ENCODE measurements around the gene PMP22. TPM values are rescaled to one million over a fixed set of nuclear protein-coding genes. Genes with fewer than 3 reads are reported as not detected.

Gene PMP22
- total RNA-seq, 5 donors from 2014 or later (not counting 1 experiment from before 2014, with no cell fraction given) = 0.20 to 0.76 (median 0.44) TPM; not detected in 2

DNA sequence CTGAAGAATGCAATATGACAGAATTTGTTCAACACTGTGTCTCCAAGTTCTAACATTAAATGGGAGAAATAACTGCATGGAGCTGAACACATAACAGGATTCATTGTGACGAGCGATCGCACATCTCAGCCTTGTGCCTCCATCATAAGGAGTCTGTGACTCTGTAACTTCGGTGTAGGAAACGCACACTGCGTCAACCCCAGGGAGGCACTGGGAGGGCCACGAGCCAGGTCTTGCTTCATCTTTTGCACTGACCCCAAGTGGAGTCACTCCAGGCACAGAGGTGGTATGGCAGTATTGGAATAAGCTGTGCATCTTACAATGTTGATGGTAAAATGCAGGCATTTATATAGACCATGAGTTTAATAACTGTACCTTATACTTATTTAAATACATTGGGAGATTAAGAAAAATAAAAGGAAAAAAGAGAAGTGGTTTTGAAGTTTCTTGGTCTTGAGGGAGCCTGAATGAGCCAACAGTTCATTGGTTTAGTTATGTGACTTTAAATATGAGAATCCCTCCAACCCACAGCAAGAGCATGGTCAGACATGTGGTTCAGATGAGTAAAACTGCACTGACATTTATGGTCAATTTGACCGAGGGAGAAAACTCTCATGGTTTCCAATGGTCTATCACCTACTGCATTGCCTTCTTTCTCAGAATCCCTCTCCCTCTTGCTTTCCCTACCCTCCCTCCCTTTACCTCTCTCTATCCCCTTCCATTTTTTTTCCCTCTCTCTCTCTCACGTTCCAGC is 5.7 kb upstream of the PMP22 start:
- Histone ChIP-seq H3K4me3 (ENCODE audit: control insufficient read depth in 1 of 2, extremely low read depth in 1 of 2, low read length in 1 of 2) (no peak overlapping the region), H3K4me1 (ENCODE audit: control insufficient read depth in 1 of 2, extremely low read depth in 1 of 2, insufficient read depth in 2 of 2, low read length in 2 of 2) (no peaks in the 10 kb centered on the region), H3K27me3 (replicated peaks in 1 of 2; ENCODE audit: control insufficient read depth in 2 of 2, extremely low read depth in 1 of 2, insufficient read depth in 2 of 2, low read length in 1 of 2) (peaks cover 0 to 17% of the 10 kb centered on the region in 2 experiments), H3K27ac (ENCODE audit: low read length) (no peak overlapping the region), H3K9me3 (no peaks in the 10 kb centered on the region), H3K36me3 (ENCODE audit: control insufficient read depth in 2 of 2, extremely low read depth in 1 of 2, insufficient read depth in 1 of 2, low read length in 1 of 2) (no peaks in the 10 kb centered on the region)
- ATAC-seq (replicated peaks in 1 of 4) (no peak), DNase-seq (no peak)
- ChIA-PET CTCF (no interaction called here), POLR2A (no interaction called here)
- whole genome bisulfite sequencing (ENCODE audit: insufficient coverage) = 90% methylated on average over 5 of the region's 9 CpGs
- Mint-ChIP-seq H3K4me3 (no peak overlapping the region), H3K27me3 (peaks cover 15 to 26% of the 10 kb centered on the region in 2 donors), H3K27ac (no peak overlapping the region), H3K36me3 (no peaks in the 10 kb centered on the region), H3K4me1 (no peaks in the 10 kb centered on the region), H3K9me3 (peaks cover 0 to 8% (median 2%) of the 10 kb centered on the region in 3 donors)

DNA sequence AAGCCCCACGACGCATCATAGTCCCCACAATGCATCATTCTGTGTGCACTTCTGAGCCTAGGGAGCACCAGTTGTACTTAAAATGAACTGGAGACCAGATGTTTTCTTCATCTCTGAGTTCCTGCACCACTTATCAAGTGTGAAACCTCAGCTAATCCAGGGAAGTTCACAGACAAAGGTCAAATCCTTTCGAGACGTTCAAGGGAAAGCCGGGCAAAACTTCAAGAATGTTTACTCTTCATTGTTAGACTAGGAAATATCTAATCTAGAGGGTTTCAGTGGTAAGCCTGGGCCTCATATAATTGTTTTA is 4.6 kb upstream of the PMP22 start:
- H3K4me3 ChIP-seq (ENCODE audit: control insufficient read depth in 1 of 2, extremely low read depth in 1 of 2, low read length in 1 of 2) = no peak overlapping the region
- ChIA-PET POLR2A (no interaction called here), CTCF (no interaction called here)
- DNase-seq = no peak
- peaks cover 25 to 34% of the 10 kb centered on the region in 2 donors for H3K27me3 Mint-ChIP-seq
- H3K27me3 ChIP-seq (replicated peaks in 1 of 2; ENCODE audit: control insufficient read depth in 2 of 2, extremely low read depth in 1 of 2, insufficient read depth in 2 of 2, low read length in 1 of 2) = peaks cover 0 to 22% of the 10 kb centered on the region in 2 experiments
- WGBS (ENCODE audit: insufficient coverage) = 86% methylated on average over 2 of the region's 5 CpGs
- no peaks in the 10 kb centered on the region for H3K4me1 ChIP-seq (ENCODE audit: control insufficient read depth in 1 of 2, extremely low read depth in 1 of 2, insufficient read depth in 2 of 2, low read length in 2 of 2)
- no peaks in the 10 kb centered on the region for H3K9me3 ChIP-seq
- no peak overlapping the region for H3K27ac Mint-ChIP-seq
- no peak for ATAC-seq (replicated peaks in 1 of 4)
- H3K4me3 Mint-ChIP-seq = no peak overlapping the region
- H3K36me3 Mint-ChIP-seq = no peaks in the 10 kb centered on the region
- H3K9me3 Mint-ChIP-seq = peaks cover 0 to 6% (median 0%) of the 10 kb centered on the region in 3 donors
- no peak overlapping the region for H3K27ac ChIP-seq (ENCODE audit: low read length)
- no peaks in the 10 kb centered on the region for H3K36me3 ChIP-seq (ENCODE audit: control insufficient read depth in 2 of 2, extremely low read depth in 1 of 2, insufficient read depth in 1 of 2, low read length in 1 of 2)
- H3K4me1 Mint-ChIP-seq = no peaks in the 10 kb centered on the region

DNA sequence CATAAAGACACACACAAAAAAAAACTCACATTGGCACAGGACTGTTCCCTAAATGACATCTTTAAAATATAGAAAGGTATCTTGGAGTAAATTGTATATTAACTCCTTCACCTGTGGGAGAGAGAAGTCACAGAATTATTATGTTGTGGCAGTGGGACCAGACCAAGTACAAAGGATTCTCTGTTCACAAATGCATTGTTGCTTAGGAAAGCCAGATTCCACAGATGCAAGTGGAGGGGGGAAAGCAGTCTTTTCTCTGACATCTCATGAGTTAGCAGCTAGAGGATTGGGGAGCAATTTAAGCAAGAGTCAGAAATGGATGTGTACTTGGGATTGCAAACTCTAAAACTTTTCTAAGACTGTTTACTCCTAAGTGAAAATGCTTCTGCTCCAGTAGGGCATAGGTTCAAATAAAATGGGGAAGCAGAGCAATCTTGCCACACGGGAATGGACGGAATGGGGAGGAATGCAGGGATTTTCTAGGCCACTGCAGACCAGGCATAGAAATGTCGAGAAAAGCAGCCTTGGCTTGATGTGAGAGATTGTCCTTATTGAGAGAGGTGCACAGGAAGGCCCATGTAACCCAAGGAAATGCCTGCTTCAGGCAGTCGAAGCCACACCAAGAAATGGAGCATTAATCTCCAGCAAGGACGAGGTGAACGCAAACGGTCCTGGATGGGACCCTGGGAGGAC is 4.1 kb upstream of the PMP22 start:
- peaks cover 30 to 39% of the 10 kb centered on the region in 2 donors for H3K27me3 Mint-ChIP-seq
- H3K27ac Mint-ChIP-seq = no peak overlapping the region

DNA sequence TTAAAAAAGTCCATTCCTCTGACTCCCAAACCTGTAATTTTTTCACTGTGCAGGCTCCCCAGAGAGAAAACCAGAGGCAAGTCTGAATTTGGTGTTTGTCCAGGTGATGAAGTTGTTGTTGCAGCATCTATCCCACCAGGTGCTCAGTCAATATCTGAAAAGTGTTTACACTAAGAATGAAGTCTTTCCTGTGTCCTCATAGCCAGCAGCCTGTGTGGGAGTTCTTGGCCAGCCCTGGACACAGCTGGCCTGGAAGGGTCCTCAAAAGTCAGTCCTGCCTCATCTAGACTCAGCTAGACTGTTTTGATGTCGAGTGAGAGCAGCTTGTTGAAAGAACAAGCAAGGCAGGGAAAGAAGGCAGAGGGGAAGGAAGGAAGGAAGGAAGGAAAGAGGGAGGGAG is 3.3 kb upstream of the PMP22 start:
- Histone ChIP-seq H3K9me3 (no peaks in the 10 kb centered on the region), H3K27ac (ENCODE audit: low read length) (no peak overlapping the region), H3K4me3 (ENCODE audit: control insufficient read depth in 1 of 2, extremely low read depth in 1 of 2, low read length in 1 of 2) (no peak overlapping the region), H3K36me3 (ENCODE audit: control insufficient read depth in 2 of 2, extremely low read depth in 1 of 2, insufficient read depth in 1 of 2, low read length in 1 of 2) (no peaks in the 10 kb centered on the region), H3K27me3 (replicated peaks in 1 of 2; ENCODE audit: control insufficient read depth in 2 of 2, extremely low read depth in 1 of 2, insufficient read depth in 2 of 2, low read length in 1 of 2) (peaks cover 6 to 26% of the 10 kb centered on the region in 2 experiments), H3K4me1 (ENCODE audit: control insufficient read depth in 1 of 2, extremely low read depth in 1 of 2, insufficient read depth in 2 of 2, low read length in 2 of 2) (no peaks in the 10 kb centered on the region)
- ATAC-seq (replicated peaks in 1 of 4) (no peak), DNase-seq (no peak)
- Mint-ChIP-seq H3K4me1 (no peaks in the 10 kb centered on the region), H3K27ac (no peak overlapping the region), H3K36me3 (no peaks in the 10 kb centered on the region), H3K4me3 (no peak overlapping the region), H3K9me3 (no peaks in the 10 kb centered on the region), H3K27me3 (peaks cover 35 to 44% of the 10 kb centered on the region in 2 donors)
- 33% methylated on average over 1 of the region's 1 CpG for WGBS (ENCODE audit: insufficient coverage)
- POLR2A ChIA-PET = no interaction called here
- CTCF ChIA-PET = interaction anchor here in 1 of 2 donors (0.6 kb wide), 1 partner anchor 9 kb away, joined by 5 read pairs; no protein-coding TSS in a partner anchor

More for the DNA sequence above, 4.1 kb upstream of the PMP22 start:
- CTCF ChIA-PET = no interaction called here
- no peak overlapping the region for H3K27ac ChIP-seq (ENCODE audit: low read length)
- peaks cover 2 to 25% of the 10 kb centered on the region in 2 experiments for H3K27me3 ChIP-seq (replicated peaks in 1 of 2; ENCODE audit: control insufficient read depth in 2 of 2, extremely low read depth in 1 of 2, insufficient read depth in 2 of 2, low read length in 1 of 2)
- POLR2A ChIA-PET = no interaction called here
- Mint-ChIP-seq H3K4me1 (no peaks in the 10 kb centered on the region), H3K9me3 (peaks cover 0 to 4% (median 0%) of the 10 kb centered on the region in 3 donors), H3K4me3 (no peak overlapping the region), H3K36me3 (no peaks in the 10 kb centered on the region)
- ATAC-seq (replicated peaks in 1 of 4) (no peak), DNase-seq (no peak)
- WGBS (ENCODE audit: insufficient coverage) = 64% methylated on average over 7 of the region's 7 CpGs
- no peaks in the 10 kb centered on the region for H3K9me3 ChIP-seq
- no peaks in the 10 kb centered on the region for H3K36me3 ChIP-seq (ENCODE audit: control insufficient read depth in 2 of 2, extremely low read depth in 1 of 2, insufficient read depth in 1 of 2, low read length in 1 of 2)
- H3K4me1 ChIP-seq (ENCODE audit: control insufficient read depth in 1 of 2, extremely low read depth in 1 of 2, insufficient read depth in 2 of 2, low read length in 2 of 2) = no peaks in the 10 kb centered on the region
- H3K4me3 ChIP-seq (ENCODE audit: control insufficient read depth in 1 of 2, extremely low read depth in 1 of 2, low read length in 1 of 2) = no peak overlapping the region

DNA sequence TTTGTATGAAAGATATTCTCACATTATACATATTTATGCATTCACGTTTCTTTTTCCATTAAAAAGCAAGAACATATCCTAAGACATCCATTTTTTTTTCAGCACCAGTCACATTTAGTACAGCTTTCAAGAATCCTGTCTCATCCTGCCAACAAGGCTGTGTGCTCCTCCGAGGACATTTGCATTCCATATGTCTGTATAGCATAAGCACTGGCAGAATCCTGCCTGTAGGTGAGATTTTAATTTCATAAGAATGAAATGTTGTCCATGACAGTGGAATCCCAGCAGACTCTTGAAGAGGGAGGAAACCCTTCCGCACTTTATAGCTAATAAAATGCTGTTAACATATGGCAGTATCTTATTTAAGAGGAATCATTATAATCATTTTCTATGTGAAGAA is 2.9 kb upstream of the PMP22 start:
- peaks cover 39 to 45% of the 10 kb centered on the region in 2 donors for H3K27me3 Mint-ChIP-seq
- no peaks in the 10 kb centered on the region for H3K9me3 Mint-ChIP-seq
- POLR2A ChIA-PET = no interaction called here
- H3K4me1 Mint-ChIP-seq = no peaks in the 10 kb centered on the region
- peaks cover 6 to 30% of the 10 kb centered on the region in 2 experiments for H3K27me3 ChIP-seq (replicated peaks in 1 of 2; ENCODE audit: control insufficient read depth in 2 of 2, extremely low read depth in 1 of 2, insufficient read depth in 2 of 2, low read length in 1 of 2)
- no peak for DNase-seq
- H3K9me3 ChIP-seq = no peaks in the 10 kb centered on the region
- ATAC-seq (replicated peaks in 1 of 4) = no peak
- no peak overlapping the region for H3K4me3 ChIP-seq (ENCODE audit: control insufficient read depth in 1 of 2, extremely low read depth in 1 of 2, low read length in 1 of 2)
- H3K36me3 Mint-ChIP-seq = no peaks in the 10 kb centered on the region
- no peaks in the 10 kb centered on the region for H3K4me1 ChIP-seq (ENCODE audit: control insufficient read depth in 1 of 2, extremely low read depth in 1 of 2, insufficient read depth in 2 of 2, low read length in 2 of 2)
- CTCF ChIA-PET = interaction anchor here in 1 of 2 donors (0.6 kb wide), 1 partner anchor 8 kb away, joined by 5 read pairs; no protein-coding TSS in a partner anchor
- no peak overlapping the region for H3K27ac Mint-ChIP-seq
- H3K36me3 ChIP-seq (ENCODE audit: control insufficient read depth in 2 of 2, extremely low read depth in 1 of 2, insufficient read depth in 1 of 2, low read length in 1 of 2) = no peaks in the 10 kb centered on the region
- no peak overlapping the region for H3K4me3 Mint-ChIP-seq
- no peak overlapping the region for H3K27ac ChIP-seq (ENCODE audit: low read length)
- WGBS (ENCODE audit: insufficient coverage) = no CpG with 5 or more reads among the region's 3 CpGs

DNA sequence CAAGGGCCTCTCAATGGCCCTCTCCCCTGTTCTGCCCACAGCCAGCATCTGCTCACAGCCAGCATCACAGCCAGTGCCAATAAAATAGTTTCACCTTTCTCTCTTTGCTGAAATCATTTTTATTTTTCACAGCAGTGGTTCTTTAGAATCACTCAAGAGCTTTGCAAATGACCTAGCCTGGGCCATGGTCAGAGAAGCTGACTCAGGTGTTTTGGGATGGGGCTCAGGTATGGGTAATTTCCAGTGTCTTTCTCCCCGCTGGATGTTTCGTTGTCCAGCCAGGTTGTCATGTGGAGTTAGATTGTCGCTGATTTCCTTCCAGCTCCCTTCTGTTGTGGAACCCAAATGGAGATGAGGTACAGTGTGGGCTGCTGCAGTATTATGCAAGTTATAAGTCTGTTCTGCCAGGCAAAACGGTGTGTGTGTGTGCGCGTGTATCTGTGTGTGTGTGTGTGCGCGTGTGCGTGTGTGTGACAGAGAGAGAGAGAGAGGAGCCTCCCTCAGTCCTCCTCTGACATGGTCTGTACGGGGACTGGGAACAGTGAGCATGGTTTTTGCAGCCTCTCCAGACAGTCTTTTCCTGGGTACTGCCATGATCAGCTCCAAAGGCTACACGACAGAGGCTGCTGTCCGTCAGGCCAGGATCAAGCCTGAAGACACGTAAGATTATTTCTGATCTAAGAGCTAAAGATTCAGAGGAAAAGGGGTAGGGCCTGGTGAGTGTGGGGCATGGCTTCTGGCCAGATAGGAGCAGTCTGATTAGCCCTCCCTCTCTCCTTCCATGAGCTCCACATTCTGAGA is 1.4 kb upstream of the PMP22 start:
- Histone ChIP-seq H3K36me3 (ENCODE audit: control insufficient read depth in 2 of 2, extremely low read depth in 1 of 2, insufficient read depth in 1 of 2, low read length in 1 of 2) (no peaks in the 10 kb centered on the region), H3K27ac (ENCODE audit: low read length) (no peak overlapping the region), H3K9me3 (no peaks in the 10 kb centered on the region), H3K4me1 (ENCODE audit: control insufficient read depth in 1 of 2, extremely low read depth in 1 of 2, insufficient read depth in 2 of 2, low read length in 2 of 2) (peaks cover 0 to 10% of the 10 kb centered on the region in 2 experiments), H3K4me3 (ENCODE audit: control insufficient read depth in 1 of 2, extremely low read depth in 1 of 2, low read length in 1 of 2) (no peak overlapping the region), H3K27me3 (replicated peaks in 1 of 2; ENCODE audit: control insufficient read depth in 2 of 2, extremely low read depth in 1 of 2, insufficient read depth in 2 of 2, low read length in 1 of 2) (peaks cover 11 to 42% of the 10 kb centered on the region in 2 experiments)
- ChIA-PET POLR2A (no interaction called here), CTCF (no interaction called here)
- DNase-seq (no peak), ATAC-seq (replicated peaks in 1 of 4) (no peak)
- H3K9me3 Mint-ChIP-seq = no peaks in the 10 kb centered on the region
- peaks cover 47 to 49% of the 10 kb centered on the region in 2 donors for H3K27me3 Mint-ChIP-seq
- no peak overlapping the region for H3K4me3 Mint-ChIP-seq
- 86% methylated on average over 10 of the region's 13 CpGs for WGBS (ENCODE audit: insufficient coverage)
- H3K36me3 Mint-ChIP-seq = no peaks in the 10 kb centered on the region
- peaks cover 0 to 8% (median 4%) of the 10 kb centered on the region in 3 donors for H3K4me1 Mint-ChIP-seq
- no peak overlapping the region for H3K27ac Mint-ChIP-seq

Data from T-cell (primary cell).